ENCODE results near the gene CBARP.
"Not testable (repeated sequence)": the region's sequence is repeated elsewhere in the genome, so short reads cannot be mapped to it uniquely, and the experiment has no call there.

Gene CBARP

GRCh38 chr19:1252221-1252820, 14.5 kb upstream of the CBARP start:
- DNase-seq, result no peak

- no peak for DNase-seq
These were observed 13.8 kb upstream of the CBARP start for GRCh38 chr19:1251330-1252220.

- no peak for DNase-seq
These were observed 12.8 kb upstream of the CBARP start for GRCh38 chr19:1250437-1251260.

GRCh38 chr19:1249990-1250436, 12.2 kb upstream of the CBARP start:
- DNase-seq, result no peak

GRCh38 chr19:1249298-1249989, 11.6 kb upstream of the CBARP start:
- peak; percentile 59 for DNase-seq

- DNase-seq, result no peak
These were observed 11.0 kb upstream of the CBARP start for GRCh38 chr19:1248786-1249297.

GRCh38 chr19:1248139-1248785, 10.5 kb upstream of the CBARP start, which contains the start of gene MIDN:
Gene MIDN (plus strand): TSS chr19:1248583. CDS start chr19:1250297, 1,714 bp downstream.
- DNase-seq, result peak; percentile 49

GRCh38 chr19:1247748-1248138, 9.9 kb upstream of the CBARP start:
- DNase-seq, result no peak

GRCh38 chr19:1246265-1247087, 8.7 kb upstream of the CBARP start:
- DNase-seq, result not testable (repeated sequence)

- DNase-seq, result no peak
These were observed 7.9 kb upstream of the CBARP start for GRCh38 chr19:1245494-1246264.

GRCh38 chr19:1244693-1245451, 7.1 kb upstream of the CBARP start:
- no peak for DNase-seq

- peak; percentile 51 for DNase-seq
These were observed 6.2 kb upstream of the CBARP start for GRCh38 chr19:1243768-1244692.

- peak; percentile 58 for DNase-seq
These were observed 3.8 kb upstream of the CBARP start, which contains the start of gene ATP5F1D for GRCh38 chr19:1241417-1242095. Gene ATP5F1D (plus strand): TSS chr19:1241751. CDS start chr19:1241851, 100 bp downstream.

- no peak for DNase-seq
These were observed 3.1 kb upstream of the CBARP start for GRCh38 chr19:1240925-1241324.

- peak; percentile 44 for DNase-seq
These were observed 2.3 kb upstream of the CBARP start for GRCh38 chr19:1239796-1240737.

- DNase-seq, result no peak
These were observed 1.6 kb upstream of the CBARP start for GRCh38 chr19:1239420-1239795.

Measured in NCI-H2029 treated with DMSO at 0.1 percent for 48 hours (cell line).